HG03354 (cell line): ENCODE results near the gene DDX39B.
A peak's percentile ranks its signal among the peaks of the same experiment; 100 is the strongest.
"Not testable (repeated sequence)": the region's sequence is repeated elsewhere in the genome, so short reads cannot be mapped to it uniquely, and the experiment has no call there.

Experiments used
- ATAC-seq: cut with Tn5 transposase; IDR thresholded peaks from one replicate; pipeline ENCODE4 v1.9.1; 2021; ENCODE audit warnings: mild to moderate bottlenecking; ENCODE audit not compliant: unreplicated experiment, poor library complexity, severe bottlenecking

DDX39B gene

GRCh38 chr6:31532644-31533454 lies 9.0 kb downstream of the DDX39B start:
- ATAC-seq = no peak

- no peak for ATAC-seq
Observed at GRCh38 chr6:31531771-31532643, 9.8 kb downstream of the DDX39B start.

- no peak for ATAC-seq
Observed at GRCh38 chr6:31531162-31531561, 10.6 kb downstream of the DDX39B start.

GRCh38 chr6:31530659-31531058 lies 11.1 kb downstream of the DDX39B start:
- ATAC-seq = no peak

- ATAC-seq = no peak
Observed at GRCh38 chr6:31529329-31530150, 12.3 kb downstream of the DDX39B start.

GRCh38 chr6:31528821-31529328 lies 12.9 kb downstream of the DDX39B start, which contains the start of gene MCCD1:
Gene MCCD1, plus strand, starts transcription at chr6:31528962. Its CDS starts 53 bp downstream, at chr6:31529015.
- ATAC-seq = no peak

- ATAC-seq = no peak
Observed at GRCh38 chr6:31528307-31528777, 13.5 kb downstream of the DDX39B start.

GRCh38 chr6:31525932-31526591 lies 15.7 kb downstream of the DDX39B start:
- no peak for ATAC-seq

GRCh38 chr6:31525553-31525931 lies 16.3 kb downstream of the DDX39B start:
- ATAC-seq = no peak

- ATAC-seq = no peak
Observed at GRCh38 chr6:31521835-31522234, 20.0 kb downstream of the DDX39B start.

GRCh38 chr6:31513456-31514165 lies 28.2 kb downstream of the DDX39B start:
- no peak for ATAC-seq

GRCh38 chr6:31510007-31510406 lies 31.8 kb downstream of the DDX39B start:
- no peak for ATAC-seq

- ATAC-seq = not testable (repeated sequence)
Observed at GRCh38 chr6:31509036-31509435, 32.8 kb downstream of the DDX39B start.

GRCh38 chr6:31502586-31502985 lies 39.2 kb downstream of the DDX39B start:
- no peak for ATAC-seq

- not testable (repeated sequence) for ATAC-seq
Observed at GRCh38 chr6:31499648-31500047, 42.2 kb downstream of the DDX39B start.

- ATAC-seq = no peak
Observed at GRCh38 chr6:31498748-31499147, 43.1 kb downstream of the DDX39B start.

GRCh38 chr6:31497531-31498476 lies 44.0 kb downstream of the DDX39B start, which contains the start of gene MICB:
Gene MICB, plus strand, starts transcription at chr6:31498145. Its CDS starts 49 bp downstream, at chr6:31498194.
- peak; percentile 59 for ATAC-seq
